Lower leg skin (tissue), 3 donors: ENCODE measurements around the gene MAN1C1.

Experiments
- CTCF ChIP-seq, 3 donors: fragments of 450-650 bp; IDR thresholded peaks; one replicate each; pipeline ENCODE4 v1.5.1; 2016; ENCODE audit warnings: antibody characterized with exemption in 3 of 3, mild to moderate bottlenecking in 3 of 3, moderate library complexity in 2 of 3
- POLR2A ChIP-seq, 2 donors: fragments of 450-650 bp; IDR thresholded peaks; one replicate each; pipeline ENCODE4 v1.6.1; 2016 to 2017; ENCODE audit warnings: antibody characterized with exemption in 2 of 2, mild to moderate bottlenecking in 1 of 2, moderate library complexity in 1 of 2

GRCh38 chr1:25673456-25673855 is 56.9 kb downstream of the MAN1C1 start:
- TF ChIP-seq POLR2A (IDR thresholded peaks at IDR 0.05) (no peak), CTCF (IDR thresholded peaks at IDR 0.05) (no peak)
